ENCODE measurements around the gene CDH4. TPM values are rescaled to one million over a fixed set of nuclear protein-coding genes. Genes with fewer than 3 reads are reported as not detected.

Gene CDH4
- polyA plus RNA-seq, 4 donors = 5.6 to 8.8 (median 7.0) TPM

DNA sequence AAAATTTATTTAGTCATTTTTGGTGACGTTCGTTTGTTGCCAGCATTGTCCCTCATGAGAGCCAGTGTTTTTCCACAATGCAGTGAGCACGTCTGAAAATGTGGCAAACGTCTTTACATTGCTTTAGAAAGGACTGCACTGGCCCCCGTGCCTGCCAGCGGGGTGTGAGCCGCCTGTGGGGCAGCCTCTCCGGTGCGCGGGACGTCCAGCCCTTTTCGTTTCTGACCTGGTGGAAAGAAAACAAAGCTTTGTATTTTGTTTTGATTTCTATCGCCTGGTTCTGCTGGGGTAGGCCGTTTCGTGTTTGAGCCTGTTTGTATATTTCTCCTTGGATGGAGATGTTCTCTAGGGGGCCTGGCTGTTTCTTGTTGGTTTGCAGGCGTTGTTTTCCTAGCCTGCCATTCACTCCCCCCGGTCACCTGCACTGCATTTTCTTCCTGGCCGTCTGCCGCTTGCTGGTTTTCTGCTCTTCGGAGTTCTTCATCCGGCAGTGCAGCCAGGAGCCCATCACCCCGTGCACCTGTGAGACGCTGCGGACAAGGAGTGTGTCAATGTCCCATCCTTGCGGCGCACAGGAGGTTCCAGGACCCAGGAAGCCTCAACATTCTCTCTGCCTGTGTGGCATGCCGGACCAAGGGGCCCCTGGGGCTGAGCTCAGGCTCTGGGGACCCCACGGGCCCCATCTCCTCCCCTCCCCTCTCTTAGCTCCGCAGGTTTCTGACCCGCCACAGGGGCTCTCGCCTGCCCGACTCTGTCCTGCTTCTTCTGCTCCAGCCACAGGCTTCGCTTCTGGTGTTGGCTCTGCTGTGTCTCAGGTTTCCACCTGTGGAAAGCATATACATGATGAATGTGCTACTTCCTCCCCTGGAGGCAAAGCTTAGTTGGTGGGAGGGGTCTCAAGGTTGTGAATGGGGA, 100.5 kb downstream of the CDH4 start:
- DNase-seq (ENCODE audit: low read depth in 4 of 4, low spot score in 2 of 4) = no peak

DNA sequence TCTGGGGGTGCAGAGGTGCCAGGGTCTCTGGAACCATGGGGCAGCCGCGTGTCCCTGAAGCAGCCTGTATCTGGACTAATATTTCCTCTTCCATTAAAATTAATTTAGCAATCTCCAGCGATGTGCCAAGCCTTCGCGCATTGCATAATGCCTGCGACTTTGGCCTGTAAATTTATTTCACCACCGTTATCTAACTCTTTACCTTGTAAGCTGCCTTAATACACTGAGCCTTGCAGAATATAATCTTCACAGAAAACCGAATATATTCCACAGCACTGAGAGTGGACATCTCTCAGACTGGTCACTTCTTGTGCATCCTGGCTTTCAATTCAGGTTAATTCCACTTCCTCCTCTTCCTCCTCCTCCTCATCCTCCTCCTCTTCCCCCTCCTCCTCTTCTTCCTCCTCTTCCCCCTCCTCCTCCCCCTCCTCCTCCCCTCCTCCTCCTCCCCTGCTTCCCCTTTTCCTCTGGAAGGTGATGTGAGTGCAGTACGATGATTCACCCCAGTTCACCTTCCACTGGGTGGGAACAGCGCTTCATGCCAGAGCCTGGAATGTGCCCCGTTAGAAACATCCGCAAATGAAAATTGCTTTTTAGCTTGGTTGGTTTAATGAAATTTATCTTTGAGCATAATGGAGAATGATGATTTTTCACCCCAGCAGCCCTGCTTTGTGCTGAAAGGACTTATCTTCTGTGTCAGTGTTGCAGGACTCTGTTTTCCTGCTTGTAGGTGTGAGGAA, 101.4 kb downstream of the CDH4 start:
- no peak for DNase-seq (ENCODE audit: low read depth in 4 of 4, low spot score in 2 of 4)

DNA sequence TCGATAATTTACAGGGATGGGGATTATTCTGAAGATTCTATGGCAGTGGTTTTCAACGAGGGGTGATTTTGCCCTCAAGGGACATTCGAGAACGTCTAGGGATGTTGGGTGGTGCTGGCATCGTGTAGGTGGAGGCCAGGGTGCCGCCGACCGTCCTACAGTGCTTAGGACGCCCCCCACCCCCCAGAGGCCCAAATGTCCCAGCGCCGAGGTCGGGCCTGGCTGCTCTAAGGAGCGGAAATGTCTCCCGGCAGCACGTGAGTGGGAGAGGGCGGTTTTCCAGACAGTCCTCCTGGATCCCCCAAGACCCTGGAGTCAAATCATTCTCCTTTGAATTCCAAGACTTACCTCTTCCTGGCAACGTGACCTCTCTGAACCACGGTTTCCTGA, 101.9 kb downstream of the CDH4 start:
- DNase-seq (ENCODE audit: low read depth in 4 of 4, low spot score in 2 of 4) = no peak

DNA sequence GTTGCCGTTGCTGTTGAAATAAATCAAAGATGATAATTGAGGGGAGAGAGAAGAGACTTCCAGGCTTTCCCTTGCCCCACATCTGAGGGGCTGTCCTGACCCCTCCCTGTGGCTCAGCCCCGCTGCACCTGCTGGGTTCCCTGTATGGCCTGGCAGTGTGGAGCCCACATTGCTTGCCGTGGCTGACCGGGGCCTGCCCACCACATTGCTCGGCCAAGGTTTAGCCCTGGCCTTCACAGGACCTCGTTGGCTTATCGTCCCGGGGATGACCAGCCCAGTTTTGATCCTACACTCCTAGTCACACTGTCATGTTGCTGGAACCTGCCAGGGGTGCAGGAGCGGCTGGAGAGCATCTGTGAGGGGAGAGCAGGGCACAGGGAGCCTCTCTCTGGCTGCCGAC, 102.4 kb downstream of the CDH4 start:
- no peak for DNase-seq (ENCODE audit: low read depth in 4 of 4, low spot score in 2 of 4)

DNA sequence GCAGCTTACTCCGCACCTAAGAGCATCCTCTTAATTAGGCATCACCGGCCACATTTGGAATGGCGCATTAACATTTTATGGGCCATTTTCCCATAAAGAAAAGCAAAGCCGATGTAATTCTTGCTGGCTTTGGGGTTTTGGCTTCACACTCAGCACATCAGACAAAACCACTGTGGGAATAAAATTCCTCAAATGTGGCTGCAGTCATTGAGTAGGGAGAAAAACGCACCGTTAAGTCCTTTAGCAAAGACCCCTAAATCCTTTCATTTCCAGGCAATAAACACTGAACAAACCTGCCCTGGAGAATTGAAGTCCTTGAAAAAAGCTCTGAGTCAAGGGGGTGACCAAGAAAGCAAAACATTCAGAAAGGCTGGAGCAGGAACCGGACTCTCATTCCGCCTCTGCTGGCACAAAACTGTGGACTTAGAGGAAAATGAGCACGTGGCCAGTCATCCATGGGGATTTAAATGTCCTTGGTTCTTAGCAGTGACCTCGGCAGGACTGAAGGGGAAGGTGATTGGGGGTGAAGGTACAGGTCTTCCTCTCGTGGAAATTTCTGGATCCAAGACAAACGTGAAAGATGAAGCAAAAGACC, 102.9 kb downstream of the CDH4 start:
- no peak for DNase-seq (ENCODE audit: low read depth in 4 of 4, low spot score in 2 of 4)

DNA sequence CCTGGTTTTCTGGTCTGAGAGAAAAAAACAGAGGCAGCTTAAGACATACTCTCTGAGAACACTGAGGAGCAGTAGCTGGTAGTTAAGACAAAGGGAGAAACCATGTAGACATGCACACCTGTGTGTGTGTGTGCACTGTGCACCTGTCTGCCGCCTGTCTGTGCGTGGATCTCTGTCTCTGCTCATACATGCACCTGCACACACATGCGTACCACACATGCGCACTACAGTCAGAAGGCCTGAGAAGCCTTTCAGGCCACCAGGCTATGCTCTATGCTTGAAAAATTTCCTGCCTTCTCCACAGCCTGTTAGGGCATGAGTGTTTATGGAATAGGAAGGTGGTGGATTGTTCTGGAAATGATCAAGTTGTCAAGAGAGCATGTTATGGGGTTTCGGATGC, 103.5 kb downstream of the CDH4 start:
- DNase-seq (ENCODE audit: low read depth in 4 of 4, low spot score in 2 of 4) = no peak

DNA sequence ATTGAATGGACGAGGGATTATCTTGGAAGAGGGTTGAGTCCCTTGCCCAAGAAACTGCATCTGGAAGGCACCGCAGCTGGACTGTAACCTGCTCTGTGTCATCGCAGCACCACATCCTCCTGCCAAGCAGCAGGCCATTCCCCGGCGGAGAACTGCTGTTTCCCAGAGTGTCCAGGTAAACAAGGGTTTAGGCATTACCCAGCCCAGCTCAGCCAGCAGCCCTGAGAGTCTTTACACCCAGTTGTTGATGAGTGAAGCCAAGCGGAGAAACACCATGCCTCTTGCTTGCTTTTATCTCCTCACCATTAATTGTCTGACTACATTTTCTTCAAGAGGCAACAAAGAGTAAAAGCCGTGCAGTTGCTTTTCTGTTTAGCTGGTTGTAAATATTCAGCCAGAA, 104.1 kb downstream of the CDH4 start:
- DNase-seq (ENCODE audit: low read depth in 4 of 4, low spot score in 2 of 4) = no peak

DNA sequence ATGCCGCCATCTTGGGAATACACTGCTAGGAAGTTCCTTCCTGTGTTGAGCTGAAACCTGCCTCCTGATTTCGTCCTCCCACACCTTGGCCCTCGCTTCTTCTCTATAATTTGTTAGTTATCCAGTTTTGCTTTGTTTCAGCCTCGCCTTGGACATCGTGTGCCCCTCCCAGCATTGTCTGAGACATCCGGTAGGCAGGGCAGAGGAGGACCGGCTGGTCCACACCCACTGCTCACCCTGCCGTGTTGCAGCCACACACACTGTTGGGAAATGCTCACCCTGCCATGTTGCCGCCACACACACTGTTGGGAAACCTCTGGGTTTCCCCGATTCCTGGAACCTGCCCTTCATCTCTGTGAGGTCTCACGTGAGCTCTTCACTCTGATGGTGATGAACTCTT, 105.1 kb downstream of the CDH4 start:
- no peak for DNase-seq (ENCODE audit: low read depth in 4 of 4, low spot score in 2 of 4)

DNA sequence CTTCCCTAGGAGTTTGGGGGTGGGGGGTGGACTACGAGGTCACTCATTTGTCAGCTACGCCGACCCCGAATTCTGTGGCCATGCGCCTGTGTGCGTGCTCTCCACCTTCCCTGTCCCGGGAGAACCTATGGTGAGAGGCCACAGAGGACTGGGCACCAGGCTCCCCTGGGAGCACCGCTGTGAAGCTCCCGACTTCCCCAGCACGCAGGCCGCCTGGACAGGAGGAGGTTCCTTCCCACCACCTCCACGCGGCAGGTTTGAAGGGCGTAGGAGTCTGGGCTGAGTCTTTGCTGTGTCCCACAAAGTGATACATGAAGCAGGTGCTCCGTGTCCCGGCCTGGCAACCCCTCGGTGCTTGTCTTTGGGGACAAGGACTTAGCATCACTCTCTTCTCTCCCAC, 107.2 kb downstream of the CDH4 start:
- DNase-seq (ENCODE audit: low read depth in 4 of 4, low spot score in 2 of 4) = no peak

DNA sequence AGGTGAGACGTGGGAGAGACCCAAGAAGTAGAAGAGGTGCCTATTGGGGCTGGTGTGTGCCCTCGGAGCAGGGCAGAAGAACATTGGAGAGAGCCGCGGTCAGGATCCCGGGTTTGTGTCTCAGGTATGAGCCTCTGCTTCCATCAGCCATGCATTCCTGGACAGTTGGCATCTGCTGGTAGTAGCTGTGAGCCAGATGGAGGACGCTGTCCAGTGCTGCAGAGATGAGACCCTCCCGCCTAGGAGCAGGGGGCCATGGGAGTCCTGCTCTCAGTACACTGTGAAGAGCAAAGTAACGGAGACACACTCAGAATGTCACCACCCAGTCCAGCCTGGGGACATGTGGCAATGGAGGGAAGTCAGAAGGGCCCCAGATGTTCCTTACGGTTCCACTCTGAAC, 108.2 kb downstream of the CDH4 start:
- no peak for DNase-seq (ENCODE audit: low read depth in 4 of 4, low spot score in 2 of 4)

DNA sequence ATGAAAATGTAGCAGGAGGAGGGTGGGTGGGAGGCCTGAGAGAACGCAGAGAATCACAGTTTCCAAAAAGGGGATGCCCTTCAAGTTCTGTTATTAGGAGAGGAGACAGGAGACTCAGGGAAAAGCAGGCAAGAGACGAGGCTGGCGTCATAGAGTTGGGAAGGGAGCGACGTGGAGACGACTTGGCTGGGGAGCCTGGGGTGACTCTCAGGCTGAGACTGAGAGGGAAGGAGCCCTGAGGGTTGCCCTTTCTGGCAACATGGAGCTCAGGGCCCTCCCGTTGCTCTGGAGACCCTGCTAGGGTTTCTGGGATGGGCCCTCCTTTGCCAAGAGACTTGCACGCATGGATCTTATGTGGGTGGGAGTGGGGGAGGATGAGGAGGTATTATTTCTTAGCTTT, 108.9 kb downstream of the CDH4 start:
- DNase-seq (ENCODE audit: low read depth in 4 of 4, low spot score in 2 of 4) = no peak

DNA sequence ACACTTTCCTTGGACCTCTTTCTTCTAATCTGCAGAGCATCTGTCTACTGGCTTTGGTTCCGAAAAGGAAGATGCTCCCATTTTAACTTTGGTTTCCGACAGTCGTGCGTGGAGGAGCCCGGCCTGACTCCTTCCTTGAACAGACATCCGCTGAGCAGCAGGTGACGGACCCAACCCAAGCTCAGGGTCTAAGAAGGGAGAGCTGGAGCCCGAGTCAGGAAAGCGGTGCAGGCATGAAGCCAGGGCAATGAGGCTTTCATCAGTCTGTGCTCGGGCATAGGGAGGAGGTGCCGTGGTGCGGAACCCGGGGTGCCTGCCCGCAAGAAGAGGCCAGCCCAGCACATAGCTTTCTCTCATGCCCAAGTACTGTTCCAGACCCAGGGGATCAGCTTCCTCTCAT, 109.4 kb downstream of the CDH4 start:
- no peak for DNase-seq (ENCODE audit: low read depth in 4 of 4, low spot score in 2 of 4)

DNA sequence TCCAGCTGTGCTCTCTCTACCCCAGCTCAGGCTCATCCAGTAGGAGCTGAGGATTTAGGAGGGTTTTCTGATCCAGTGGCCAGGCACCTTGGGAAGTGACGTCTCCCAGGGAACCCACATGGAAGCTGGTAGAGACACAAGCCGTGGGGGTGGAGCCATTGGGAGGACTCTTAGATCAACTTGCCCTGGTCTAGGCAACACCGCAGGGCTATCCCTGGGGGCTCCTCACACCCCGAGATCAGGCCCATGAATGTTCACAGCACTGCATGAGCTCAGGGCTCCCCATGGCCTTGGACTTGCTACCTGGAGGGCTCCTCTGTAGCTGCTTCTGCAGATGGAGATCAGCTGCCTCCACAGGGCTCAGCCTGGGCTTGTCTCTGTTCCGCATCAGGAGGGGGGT, 112.1 kb downstream of the CDH4 start:
- no peak for DNase-seq (ENCODE audit: low read depth in 4 of 4, low spot score in 2 of 4)

DNA sequence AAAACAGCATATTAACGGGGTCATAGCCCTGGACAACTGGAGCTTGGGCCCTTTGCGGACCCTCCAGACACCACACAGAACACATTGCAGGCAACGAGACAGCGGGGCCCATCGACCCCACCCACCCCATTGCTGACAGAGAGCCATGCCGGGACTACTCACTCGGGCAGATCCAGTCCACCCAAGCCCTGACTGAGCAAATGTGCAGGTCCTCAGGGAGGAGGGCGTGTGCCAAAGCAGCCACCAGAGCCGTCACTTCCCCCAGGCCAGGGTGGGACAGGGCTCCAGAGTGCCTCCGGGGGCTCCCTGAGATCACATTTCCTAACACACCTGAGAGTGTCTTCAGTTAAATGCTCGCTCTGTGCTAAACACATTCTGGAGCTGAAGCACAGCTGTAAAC, 114.9 kb downstream of the CDH4 start:
- no peak for DNase-seq (ENCODE audit: low read depth in 4 of 4, low spot score in 2 of 4)

DNA sequence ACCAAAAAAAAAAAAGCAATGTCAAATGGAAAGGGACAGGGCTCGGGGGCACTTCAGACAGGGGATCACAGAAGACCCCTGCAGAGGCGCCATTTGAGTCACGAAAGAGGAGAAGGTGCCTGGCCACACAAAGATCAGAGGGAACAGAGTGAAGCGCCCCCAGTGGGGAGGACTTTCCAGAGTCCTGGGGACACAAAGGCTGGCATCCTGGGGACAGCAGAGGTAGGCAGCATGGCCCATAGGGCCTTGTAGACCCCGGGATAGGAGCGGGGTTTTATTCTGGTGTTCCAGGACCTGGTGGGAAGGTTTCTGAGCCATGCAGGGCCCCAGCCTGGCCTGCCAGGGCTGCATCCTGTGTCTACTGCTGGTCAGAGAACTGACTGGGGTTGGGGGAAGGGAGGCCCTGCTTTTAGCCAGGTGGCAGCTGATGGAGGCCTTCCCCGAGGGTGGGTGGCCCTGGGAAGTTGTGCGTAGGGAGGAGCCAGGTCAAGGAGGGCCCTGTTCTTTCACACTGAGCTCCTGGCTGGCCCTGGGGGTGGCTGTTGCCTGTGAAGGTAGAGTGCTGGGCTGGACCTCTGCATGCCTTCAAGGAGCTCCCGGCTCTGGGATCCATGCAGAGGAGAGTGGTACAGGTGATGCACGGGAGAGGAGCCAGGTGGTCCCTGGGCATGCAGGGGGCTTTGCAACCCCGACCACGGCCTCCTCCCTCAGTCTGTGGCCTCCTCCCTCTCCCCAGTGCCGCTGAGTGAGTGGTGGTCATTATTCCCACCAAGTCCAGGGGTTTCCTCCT, 117.9 kb downstream of the CDH4 start:
- no peak for DNase-seq (ENCODE audit: low read depth in 4 of 4, low spot score in 2 of 4)

DNA sequence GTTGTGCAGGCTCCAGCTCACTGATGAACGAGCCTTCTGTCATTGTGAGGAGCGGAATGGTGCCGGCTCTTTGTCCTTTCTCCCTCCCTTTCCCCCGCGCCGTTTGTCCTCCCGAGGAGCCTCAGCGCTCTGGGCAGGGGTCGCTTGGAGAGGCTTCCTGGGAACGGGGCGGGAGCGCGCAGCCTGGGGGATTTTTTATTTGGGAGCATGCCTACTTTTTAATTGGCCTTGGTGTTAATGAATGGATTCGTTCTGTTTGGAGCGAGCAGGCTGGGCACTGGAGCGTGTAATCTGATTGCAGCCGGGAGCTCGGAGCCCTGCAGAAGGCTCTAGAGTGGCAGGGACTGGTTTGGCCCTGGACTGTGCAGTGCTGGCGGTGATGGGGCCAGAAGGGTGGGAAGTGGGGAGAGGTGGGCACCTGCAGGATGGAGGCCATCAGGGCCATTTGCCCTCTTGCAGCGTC, 118.8 kb downstream of the CDH4 start:
- DNase-seq (ENCODE audit: low read depth in 4 of 4, low spot score in 2 of 4) = peak in 1 of 4 donors; percentile 39

DNA sequence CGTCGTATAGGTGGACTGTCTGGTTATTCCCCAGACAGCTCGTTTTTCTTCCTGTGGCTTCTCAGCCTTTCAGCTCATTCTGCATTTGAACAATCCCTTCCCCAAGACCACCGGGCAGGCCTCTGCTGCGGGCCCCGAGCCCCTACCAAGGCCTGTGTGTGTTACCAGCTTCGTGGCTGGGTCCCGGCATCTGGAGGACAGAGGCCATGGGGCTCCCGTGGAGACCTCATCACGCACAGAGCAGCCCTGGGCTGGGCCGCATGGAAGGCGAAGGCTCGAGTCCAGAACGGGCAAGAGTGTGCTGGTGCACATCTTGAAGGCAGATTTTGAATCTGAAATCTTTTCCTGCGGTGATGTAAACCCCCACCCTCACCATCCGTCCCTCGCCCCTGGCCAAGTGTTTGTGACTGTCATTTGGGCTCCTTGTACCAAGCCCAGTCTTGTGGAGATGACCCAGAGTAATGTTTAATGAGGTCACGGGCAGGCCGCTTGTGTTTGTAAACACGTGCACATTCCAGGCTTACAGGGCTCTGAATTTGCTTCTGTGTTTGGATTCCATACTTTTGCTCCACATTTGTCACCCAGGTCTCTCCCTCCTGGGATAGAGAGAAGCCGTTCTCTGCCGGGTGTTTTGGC, 119.6 kb downstream of the CDH4 start:
- DNase-seq (ENCODE audit: low read depth in 4 of 4, low spot score in 2 of 4) = no peak

DNA sequence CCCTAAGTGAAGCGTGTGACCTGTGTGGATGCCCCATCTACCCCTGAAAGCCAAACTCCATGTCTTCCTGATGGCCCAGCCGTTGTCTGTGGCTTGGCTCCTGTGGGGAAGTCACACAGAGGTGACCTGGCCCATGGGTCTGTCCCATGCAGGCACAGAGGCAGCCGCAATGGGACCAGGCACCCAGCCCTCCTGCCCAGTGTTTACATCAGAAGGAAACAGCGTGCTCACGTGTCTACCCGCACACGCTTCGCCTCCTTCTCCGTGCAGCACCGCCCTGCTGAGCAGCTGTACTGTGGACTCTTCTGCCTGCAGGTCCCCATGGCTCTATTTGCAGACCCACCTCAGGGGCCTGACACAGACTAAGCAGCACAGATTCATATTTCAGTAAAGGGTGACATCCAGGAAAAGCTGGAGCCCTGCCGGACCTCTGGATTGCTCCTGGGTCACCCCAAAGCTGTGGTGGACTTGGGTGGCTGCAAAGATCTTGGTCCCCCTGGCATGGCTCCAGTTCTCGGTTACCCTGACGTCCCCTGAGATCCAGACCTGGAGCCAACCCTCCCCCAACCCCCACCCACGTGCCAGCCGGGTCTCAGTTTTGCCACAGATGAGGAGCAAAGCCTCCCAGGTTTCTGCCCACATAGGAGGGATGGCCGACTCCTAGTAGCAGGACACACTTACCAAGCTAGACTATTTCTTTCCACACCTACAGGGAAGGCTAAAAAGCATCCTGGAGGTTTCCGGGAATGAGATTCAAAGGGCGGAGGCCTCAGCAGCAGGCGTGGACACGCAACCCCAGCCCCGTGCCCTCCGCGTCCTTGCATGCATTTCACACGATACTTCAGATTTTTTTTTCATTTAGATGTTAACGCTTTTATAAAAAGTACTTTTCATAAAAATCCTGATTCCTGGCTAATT, 120.3 kb downstream of the CDH4 start:
- DNase-seq (ENCODE audit: low read depth in 4 of 4, low spot score in 2 of 4) = no peak

DNA sequence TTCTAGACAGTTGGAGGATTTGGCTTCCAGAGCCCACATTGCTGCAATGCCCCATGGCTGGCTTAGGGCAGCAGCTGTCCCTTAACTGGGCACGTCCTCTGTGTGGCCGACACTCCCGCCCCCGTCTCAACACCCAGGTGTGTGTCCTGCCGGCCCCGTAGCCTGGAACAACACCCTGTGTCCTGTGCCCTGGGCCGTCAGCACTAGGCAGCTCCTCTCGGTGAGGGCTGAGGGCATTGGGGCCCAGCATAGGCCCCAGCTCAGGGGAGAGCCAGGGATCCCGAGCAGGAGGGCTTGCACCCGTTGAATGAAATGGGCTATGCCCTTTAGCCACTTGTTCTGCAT, 121.0 kb downstream of the CDH4 start:
- no peak for DNase-seq (ENCODE audit: low read depth in 4 of 4, low spot score in 2 of 4)

All from left renal cortex interstitium (tissue), 4 donors.